Progenitor cell of endocrine pancreas (in vitro differentiated cells): ENCODE results near the gene CD83. TPM values are rescaled to one million over a fixed set of nuclear protein-coding genes. Genes with fewer than 3 reads are reported as not detected.

Experiments
- DNase-seq: peaks from one replicate; pipeline ENCODE4 v3.0.0; 2021; ENCODE audit warnings: low spot score; ENCODE audit not compliant: unreplicated experiment
- H3K27ac Mint-ChIP-seq: 2 replicates; pipeline ENCODE4 v1.8.0; 2021; ENCODE audit warnings: mild to moderate bottlenecking, moderate library complexity, mixed read lengths
- H3K27me3 Mint-ChIP-seq: 2 replicates; pipeline ENCODE4 v1.8.0; 2021; ENCODE audit warnings: mixed read lengths
- H3K36me3 Mint-ChIP-seq: 2 replicates; pipeline ENCODE4 v1.8.0; 2022; ENCODE audit warnings: mixed read lengths; ENCODE audit not compliant: insufficient read depth
- H3K4me1 Mint-ChIP-seq: 2 replicates; pipeline ENCODE4 v1.8.0; 2021; ENCODE audit warnings: low read depth, mixed read lengths
- H3K4me3 Mint-ChIP-seq: 2 replicates; pipeline ENCODE4 v1.8.0; 2021; ENCODE audit warnings: low read depth, mild to moderate bottlenecking, moderate library complexity, mixed read lengths
- H3K9me3 Mint-ChIP-seq: 2 replicates; pipeline ENCODE4 v1.8.0; 2021; ENCODE audit warnings: low read depth, mixed read lengths
- total RNA-seq: library from RNA; stranded (reverse); gene quantifications from 2 replicates; pipeline ENCODE4 v1.2.1, GENCODE V29; 2021
- TF ChIP-seq, protein P1 (sequence below): fragments of 200-600 bp; sonication (generic); IDR thresholded peaks from one replicate; pipeline ENCODE4 v1.5.0; 2021; ENCODE audit warnings: antibody characterized with exemption, mild to moderate bottlenecking; ENCODE audit not compliant: unreplicated experiment

Gene CD83
- total RNA-seq, 1 donor from 2014 or later: 5.8 TPM

DNA sequence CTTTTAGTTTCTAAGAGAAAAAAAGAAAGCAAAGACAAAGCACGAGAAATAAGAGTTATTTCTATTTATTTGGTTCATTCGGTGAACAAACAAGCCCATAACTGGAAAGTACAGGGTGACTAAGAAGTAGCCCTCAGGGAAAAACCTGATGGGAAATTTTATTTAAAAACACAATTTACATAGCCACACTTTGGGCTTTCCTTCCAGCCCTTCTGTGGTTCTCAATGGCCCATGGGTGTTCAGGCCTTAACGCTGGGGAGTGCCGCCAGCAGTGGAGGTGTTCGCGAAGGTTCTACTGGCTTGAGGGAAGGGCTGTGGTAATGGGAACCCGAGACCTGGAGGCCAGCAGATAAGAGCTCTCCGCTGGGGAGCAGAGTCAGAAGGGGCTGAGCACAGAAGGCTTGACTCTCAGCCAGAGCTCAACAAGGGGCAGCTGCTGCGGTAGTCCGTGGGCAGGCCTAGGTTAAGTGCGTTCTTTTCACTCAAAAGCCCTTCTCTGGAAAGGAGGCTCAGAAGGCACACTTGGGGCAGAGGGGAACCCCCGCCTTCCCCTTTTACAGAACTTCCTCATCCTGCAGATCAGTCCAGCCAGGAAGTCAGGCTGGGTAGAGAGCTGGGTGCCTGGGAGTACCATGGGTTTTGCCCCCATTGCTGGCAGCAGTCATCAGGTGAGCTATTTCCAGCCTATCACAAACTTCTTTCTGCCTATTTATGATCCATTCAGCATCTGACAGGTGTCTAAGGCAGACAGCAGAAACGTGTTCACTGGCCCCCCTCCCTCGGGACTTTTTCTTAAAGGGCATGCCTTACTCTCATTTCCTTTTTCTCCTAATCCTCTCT lies 8.8 kb upstream of the CD83 start:
- no peaks in the 10 kb centered on the region for H3K36me3 Mint-ChIP-seq
- peaks cover 23% of the 10 kb centered on the region for H3K27me3 Mint-ChIP-seq
- no peak overlapping the region for H3K27ac Mint-ChIP-seq

DNA sequence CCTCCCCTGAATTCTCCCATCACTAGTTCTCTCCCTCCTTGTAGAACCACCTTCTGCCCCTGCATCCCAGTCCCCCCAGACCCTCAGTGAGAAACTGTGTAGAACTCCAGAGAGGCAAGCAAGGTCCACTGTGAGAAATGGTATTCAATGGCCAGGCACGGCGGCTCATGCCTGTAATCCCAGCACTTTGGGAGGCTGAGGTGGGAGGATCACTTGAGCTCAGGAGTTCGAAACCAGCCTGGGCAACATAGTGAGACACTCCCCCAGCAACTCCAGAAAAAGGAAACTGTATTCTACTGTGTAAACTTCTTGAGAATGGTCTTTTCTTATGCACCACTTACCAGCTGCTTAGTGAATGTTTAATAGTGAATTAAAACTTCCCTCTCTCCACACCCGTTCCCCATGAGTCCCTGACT lies 8.2 kb upstream of the CD83 start:
- DNase-seq: no peak
- Mint-ChIP-seq H3K36me3 (no peaks in the 10 kb centered on the region), H3K27ac (no peak overlapping the region), H3K9me3 (peaks cover 11% of the 10 kb centered on the region), H3K4me1 (no peaks in the 10 kb centered on the region), H3K27me3 (peaks cover 23% of the 10 kb centered on the region), H3K4me3 (no peak overlapping the region)
- TF ChIP-seq, protein P1, sequence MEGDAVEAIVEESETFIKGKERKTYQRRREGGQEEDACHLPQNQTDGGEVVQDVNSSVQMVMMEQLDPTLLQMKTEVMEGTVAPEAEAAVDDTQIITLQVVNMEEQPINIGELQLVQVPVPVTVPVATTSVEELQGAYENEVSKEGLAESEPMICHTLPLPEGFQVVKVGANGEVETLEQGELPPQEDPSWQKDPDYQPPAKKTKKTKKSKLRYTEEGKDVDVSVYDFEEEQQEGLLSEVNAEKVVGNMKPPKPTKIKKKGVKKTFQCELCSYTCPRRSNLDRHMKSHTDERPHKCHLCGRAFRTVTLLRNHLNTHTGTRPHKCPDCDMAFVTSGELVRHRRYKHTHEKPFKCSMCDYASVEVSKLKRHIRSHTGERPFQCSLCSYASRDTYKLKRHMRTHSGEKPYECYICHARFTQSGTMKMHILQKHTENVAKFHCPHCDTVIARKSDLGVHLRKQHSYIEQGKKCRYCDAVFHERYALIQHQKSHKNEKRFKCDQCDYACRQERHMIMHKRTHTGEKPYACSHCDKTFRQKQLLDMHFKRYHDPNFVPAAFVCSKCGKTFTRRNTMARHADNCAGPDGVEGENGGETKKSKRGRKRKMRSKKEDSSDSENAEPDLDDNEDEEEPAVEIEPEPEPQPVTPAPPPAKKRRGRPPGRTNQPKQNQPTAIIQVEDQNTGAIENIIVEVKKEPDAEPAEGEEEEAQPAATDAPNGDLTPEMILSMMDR: no peak

More for the DNA sequence above, 8.8 kb upstream of the CD83 start:
- Mint-ChIP-seq H3K4me1 (no peaks in the 10 kb centered on the region), H3K9me3 (peaks cover 11% of the 10 kb centered on the region), H3K4me3 (no peak overlapping the region)
- DNase-seq: no peak
- TF ChIP-seq, protein P1: no peak

DNA sequence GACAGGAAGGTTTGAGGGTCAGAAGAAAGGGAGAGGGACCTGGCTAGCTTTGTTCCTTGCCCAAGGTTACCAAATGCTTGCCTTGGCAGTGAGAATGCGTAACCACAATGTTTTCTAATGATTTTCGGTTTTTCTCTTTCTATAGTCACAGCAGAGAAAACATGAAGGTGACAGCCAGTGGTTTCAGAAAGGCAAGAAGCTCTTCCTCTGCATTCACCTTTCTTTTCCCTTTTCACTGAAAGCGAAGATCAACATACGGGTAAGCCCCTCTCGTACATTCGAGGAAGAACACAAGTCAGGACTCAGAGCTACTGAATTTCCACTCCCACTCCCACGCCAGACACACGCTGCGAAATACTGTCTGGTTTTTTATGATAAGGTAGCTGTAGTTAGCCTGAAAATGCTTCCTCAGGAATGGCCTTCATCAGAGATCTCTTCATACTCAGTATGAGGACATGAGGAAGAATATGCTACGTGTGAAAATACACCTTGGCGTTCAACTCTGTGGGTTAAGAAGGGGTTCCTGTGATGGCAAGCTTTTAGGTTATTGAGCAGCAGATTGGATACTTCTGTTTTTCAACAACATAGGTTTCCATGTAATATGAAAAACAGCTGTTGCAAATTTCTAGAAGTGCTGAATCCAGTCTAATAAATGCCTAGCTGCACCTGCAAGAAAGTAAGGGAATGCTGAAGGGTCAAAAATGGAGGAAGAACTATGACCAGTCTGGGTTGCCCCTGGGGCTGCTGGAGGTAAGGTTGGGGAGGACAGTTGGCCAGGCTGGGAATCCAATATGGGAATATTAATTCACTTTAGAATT lies 7.4 kb upstream of the CD83 start:
- Mint-ChIP-seq H3K27ac (no peak overlapping the region), H3K4me1 (no peaks in the 10 kb centered on the region), H3K4me3 (no peak overlapping the region), H3K27me3 (peaks cover 21% of the 10 kb centered on the region), H3K9me3 (peaks cover 11% of the 10 kb centered on the region), H3K36me3 (no peaks in the 10 kb centered on the region)
- TF ChIP-seq, protein P1: no peak
- DNase-seq: no peak

DNA sequence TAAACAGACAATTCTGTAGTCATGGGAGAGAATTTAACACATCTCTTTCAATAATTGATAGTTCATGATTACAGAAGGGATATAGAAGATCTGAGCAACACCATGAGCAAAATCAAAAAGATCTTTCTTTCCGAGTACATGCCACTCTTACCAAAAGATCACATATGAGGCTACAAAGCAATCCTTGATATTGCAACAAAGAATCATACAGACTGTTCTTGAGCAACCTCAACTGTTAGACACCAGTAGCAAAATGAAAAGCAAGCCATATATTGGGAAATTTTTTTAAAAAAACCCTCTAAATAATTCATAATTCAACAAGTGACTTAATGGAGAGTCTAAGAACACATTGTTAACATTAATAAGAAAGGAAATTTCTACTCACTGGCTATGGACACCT lies 3.6 kb upstream of the CD83 start:
- Mint-ChIP-seq H3K4me1 (no peaks in the 10 kb centered on the region), H3K27me3 (peaks cover 46% of the 10 kb centered on the region), H3K9me3 (no peaks in the 10 kb centered on the region), H3K27ac (no peak overlapping the region), H3K36me3 (no peaks in the 10 kb centered on the region), H3K4me3 (no peak overlapping the region)
- TF ChIP-seq, protein P1: no peak
- no peak for DNase-seq

DNA sequence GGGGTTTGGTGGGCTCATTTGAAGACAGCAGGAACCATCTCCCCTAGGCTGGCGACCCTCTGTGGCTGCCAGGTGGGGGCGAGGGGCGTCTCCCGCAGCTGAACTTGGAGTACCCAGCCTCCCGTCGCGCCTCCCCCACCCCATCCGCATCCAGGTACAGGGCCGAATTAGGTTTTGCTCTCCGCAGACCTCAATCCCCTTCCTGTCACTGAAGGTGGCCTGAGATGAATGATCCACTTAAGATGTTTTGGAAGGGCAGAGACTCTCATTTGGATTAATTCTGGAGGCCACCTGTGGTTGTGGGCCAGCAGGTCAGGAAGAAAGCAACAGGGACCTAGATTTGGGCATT lies 493 bp downstream of the CD83 start:
- no peak for DNase-seq
- Mint-ChIP-seq H3K9me3 (no peaks in the 10 kb centered on the region), H3K27me3 (peaks cover 38% of the 10 kb centered on the region), H3K27ac (no peak overlapping the region), H3K4me1 (no peaks in the 10 kb centered on the region), H3K36me3 (peaks cover 3% of the 10 kb centered on the region), H3K4me3 (peak overlapping the region; percentile 84)
- TF ChIP-seq, protein P1: no peak
